ENCODE results near the gene DCST1. TPM values are rescaled to one million over a fixed set of nuclear protein-coding genes. Genes with fewer than 3 reads are reported as not detected.
A peak's percentile ranks its signal among the peaks of the same experiment; 100 is the strongest.

Gene DCST1
- total and polyA plus RNA-seq, 2 of the 13 experiments (the other 11 are each of a cell fraction or from before 2014, with no cell fraction given), result 0.04 TPM; not detected in 1

- peak; percentile 47; the same call in 1 of the 2 replicates for TF ChIP-seq RXRA (CRISPR knock-in tag; IDR thresholded peaks at IDR 0.05)
- TF ChIP-seq THRA (CRISPR knock-in tag; IDR thresholded peaks at IDR 0.05; ENCODE audit: borderline replicate concordance), result 0 out of 2 replicates have a peak, but pooled peaks have one; percentile 41
- peak; percentile 23; the same call in 1 of the 2 replicates for TF ChIP-seq KDM2A (CRISPR knock-in tag; IDR thresholded peaks at IDR 0.05; ENCODE audit: borderline replicate concordance, low read depth)
- 0 out of 2 replicates have a peak, but pooled peaks have one; percentile 41 for TF ChIP-seq ZGPAT (CRISPR knock-in tag; IDR thresholded peaks at IDR 0.05)
- TF ChIP-seq SRY (CRISPR knock-in tag; IDR thresholded peaks at IDR 0.05), result peak; percentile 60; the same call in 1 of the 2 replicates
- peak; percentile 67 for TF ChIP-seq SMC3 (IDR thresholded peaks at IDR 0.05; ENCODE audit: low read length)
- TF ChIP-seq ZFP37 (CRISPR knock-in tag; IDR thresholded peaks at IDR 0.05; ENCODE audit: borderline replicate concordance), result no peak
- TF ChIP-seq SETDB1 (CRISPR knock-in tag; IDR thresholded peaks at IDR 0.05; ENCODE audit: borderline replicate concordance), result no peak
- TF ChIP-seq BCL3 (CRISPR knock-in tag; IDR thresholded peaks at IDR 0.05), result peak; percentile 50; the same call in 1 of the 2 replicates
- TF ChIP-seq JDP2 (CRISPR knock-in tag; IDR thresholded peaks at IDR 0.05; ENCODE audit: borderline replicate concordance), result no peak
- peak; percentile 33; the same call in 1 of the 2 replicates for TF ChIP-seq DRAP1 (CRISPR knock-in tag; IDR thresholded peaks at IDR 0.05)
- no peak for TF ChIP-seq KLF6 (CRISPR knock-in tag; IDR thresholded peaks at IDR 0.05)
- TF ChIP-seq LCORL (IDR thresholded peaks at IDR 0.05), result no peak
- TF ChIP-seq LCORL (CRISPR knock-in tag; IDR thresholded peaks at IDR 0.05), result peak; percentile 41; the same call in 1 of the 2 replicates
- TF ChIP-seq ZFX (CRISPR knock-in tag; IDR thresholded peaks at IDR 0.05; ENCODE audit: low read depth), result peak; percentile 56; the same call in 1 of the 2 replicates
- 0 out of 2 replicates have a peak, but pooled peaks have one; percentile 21 for TF ChIP-seq HOMEZ (CRISPR knock-in tag; IDR thresholded peaks at IDR 0.05; ENCODE audit: low read depth)
- TF ChIP-seq KDM3A (CRISPR knock-in tag; IDR thresholded peaks at IDR 0.05; ENCODE audit: low read depth), result 0 out of 2 replicates have a peak, but pooled peaks have one; percentile 42
- no peak for TF ChIP-seq HOXA3 (CRISPR knock-in tag; IDR thresholded peaks at IDR 0.05)
- TF ChIP-seq NR2F6 (IDR thresholded peaks at IDR 0.05), result 0 out of 2 replicates have a peak, but pooled peaks have one; percentile 15
- peak; percentile 55; the same call in 1 of the 2 replicates for TF ChIP-seq NR2F6 (CRISPR knock-in tag; IDR thresholded peaks at IDR 0.05)
- no peak for TF ChIP-seq MAZ (IDR thresholded peaks at IDR 0.05; ENCODE audit: borderline replicate concordance, low read depth, low read length)
- peak; percentile 66; the same call in 1 of the 2 replicates for TF ChIP-seq MAZ (CRISPR knock-in tag; IDR thresholded peaks at IDR 0.05; ENCODE audit: low read depth)
- no peak for TF ChIP-seq SATB2 (CRISPR knock-in tag; IDR thresholded peaks at IDR 0.05)
These were observed 11.4 kb downstream of the DCST1 start (continued) for GRCh38 chr1:155044812-155045657.
